ENCODE data around the gene AIG1. TPM values are rescaled to one million over a fixed set of nuclear protein-coding genes. Genes with fewer than 3 reads are reported as not detected.

AIG1 gene
- total RNA-seq, 1 donor from 2014 or later = 14.3 TPM

DNA sequence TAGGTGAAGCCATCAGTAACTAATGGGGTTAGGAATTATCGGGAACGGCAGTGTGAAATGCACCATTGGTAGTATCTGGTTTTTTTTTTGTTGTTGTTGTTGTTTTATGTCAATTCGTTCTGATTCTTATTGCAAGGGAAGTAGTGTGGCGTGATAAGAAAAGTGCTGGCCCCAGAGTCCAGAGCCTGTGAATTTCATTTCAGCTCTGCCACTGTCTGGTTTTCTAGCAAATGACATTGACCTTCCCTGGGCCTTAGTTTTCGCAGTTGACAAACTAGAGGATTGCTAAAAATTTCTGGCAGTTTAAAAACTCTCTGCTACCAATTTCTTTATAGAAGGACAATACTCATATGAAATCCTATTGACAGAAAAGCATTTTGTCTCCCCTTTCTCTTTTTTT, 161.6 kb downstream of the AIG1 start:
- no peak overlapping the region for H3K4me3 Mint-ChIP-seq (ENCODE audit: unreplicated experiment)
- DNase-seq = no peak
- TF ChIP-seq, protein P1, sequence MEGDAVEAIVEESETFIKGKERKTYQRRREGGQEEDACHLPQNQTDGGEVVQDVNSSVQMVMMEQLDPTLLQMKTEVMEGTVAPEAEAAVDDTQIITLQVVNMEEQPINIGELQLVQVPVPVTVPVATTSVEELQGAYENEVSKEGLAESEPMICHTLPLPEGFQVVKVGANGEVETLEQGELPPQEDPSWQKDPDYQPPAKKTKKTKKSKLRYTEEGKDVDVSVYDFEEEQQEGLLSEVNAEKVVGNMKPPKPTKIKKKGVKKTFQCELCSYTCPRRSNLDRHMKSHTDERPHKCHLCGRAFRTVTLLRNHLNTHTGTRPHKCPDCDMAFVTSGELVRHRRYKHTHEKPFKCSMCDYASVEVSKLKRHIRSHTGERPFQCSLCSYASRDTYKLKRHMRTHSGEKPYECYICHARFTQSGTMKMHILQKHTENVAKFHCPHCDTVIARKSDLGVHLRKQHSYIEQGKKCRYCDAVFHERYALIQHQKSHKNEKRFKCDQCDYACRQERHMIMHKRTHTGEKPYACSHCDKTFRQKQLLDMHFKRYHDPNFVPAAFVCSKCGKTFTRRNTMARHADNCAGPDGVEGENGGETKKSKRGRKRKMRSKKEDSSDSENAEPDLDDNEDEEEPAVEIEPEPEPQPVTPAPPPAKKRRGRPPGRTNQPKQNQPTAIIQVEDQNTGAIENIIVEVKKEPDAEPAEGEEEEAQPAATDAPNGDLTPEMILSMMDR (IDR thresholded peaks at IDR 0.05; ENCODE audit: partially characterized antibody, unreplicated experiment) = no peak
- no peaks in the 10 kb centered on the region for H3K9me3 Mint-ChIP-seq (ENCODE audit: unreplicated experiment)
- H3K27me3 Mint-ChIP-seq (ENCODE audit: unreplicated experiment) = peaks cover 2% of the 10 kb centered on the region
- no peak overlapping the region for H3K27ac Mint-ChIP-seq (ENCODE audit: unreplicated experiment)
- H3K4me1 Mint-ChIP-seq (ENCODE audit: low read depth, unreplicated experiment) = peaks cover 3% of the 10 kb centered on the region
- no peaks in the 10 kb centered on the region for H3K36me3 Mint-ChIP-seq (ENCODE audit: unreplicated experiment)

DNA sequence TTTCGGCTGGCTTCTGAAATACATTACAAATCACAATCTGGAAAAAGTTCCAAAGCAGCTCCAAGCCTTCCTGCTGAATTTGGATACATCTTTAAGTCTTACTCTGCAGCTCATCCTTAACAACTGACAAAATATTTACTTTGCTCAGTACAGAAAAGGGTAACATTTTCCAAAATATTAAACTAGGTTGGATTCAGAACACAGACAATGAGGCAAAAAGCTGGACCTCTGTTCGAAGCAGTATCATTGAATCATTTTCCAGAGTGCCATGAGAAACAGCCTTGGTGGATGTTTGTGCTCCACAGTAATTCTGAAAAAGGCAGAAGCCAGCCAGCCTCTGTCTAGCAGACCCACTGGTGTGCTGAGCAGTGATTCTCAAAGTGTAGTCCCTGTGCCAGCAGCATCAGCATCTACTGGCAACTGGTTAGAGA, 162.1 kb downstream of the AIG1 start:
- Mint-ChIP-seq H3K4me3 (ENCODE audit: unreplicated experiment) (no peak overlapping the region), H3K27me3 (ENCODE audit: unreplicated experiment) (peaks cover 2% of the 10 kb centered on the region), H3K36me3 (ENCODE audit: unreplicated experiment) (no peaks in the 10 kb centered on the region), H3K27ac (ENCODE audit: unreplicated experiment) (no peak overlapping the region), H3K4me1 (ENCODE audit: low read depth, unreplicated experiment) (peaks cover 3% of the 10 kb centered on the region), H3K9me3 (ENCODE audit: unreplicated experiment) (no peaks in the 10 kb centered on the region)
- TF ChIP-seq, protein P1 (IDR thresholded peaks at IDR 0.05; ENCODE audit: partially characterized antibody, unreplicated experiment) = no peak
- no peak for DNase-seq

DNA sequence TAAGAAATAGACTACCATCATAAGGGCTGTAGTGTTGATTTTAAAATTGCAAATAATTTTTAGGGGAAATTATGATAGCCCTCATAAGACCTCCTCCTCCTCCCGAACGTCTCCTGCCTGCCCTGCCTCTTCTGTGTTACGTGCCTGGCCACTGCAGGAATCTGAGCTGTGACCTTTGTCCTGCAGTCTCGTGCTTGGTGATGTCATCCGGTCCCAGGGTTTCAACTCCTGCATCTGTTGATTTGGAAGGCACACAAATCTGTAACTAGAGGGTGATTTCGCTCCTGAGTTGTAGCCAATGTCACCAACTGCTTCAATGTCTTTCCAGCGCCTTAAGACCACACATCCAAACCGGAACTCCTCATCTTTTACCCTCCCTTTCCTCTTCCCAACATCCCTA, 163.2 kb downstream of the AIG1 start:
- DNase-seq = peak; percentile 26
- no peaks in the 10 kb centered on the region for H3K9me3 Mint-ChIP-seq (ENCODE audit: unreplicated experiment)
- no peak overlapping the region for H3K4me3 Mint-ChIP-seq (ENCODE audit: unreplicated experiment)
- H3K4me1 Mint-ChIP-seq (ENCODE audit: low read depth, unreplicated experiment) = peaks cover 3% of the 10 kb centered on the region
- peaks cover 2% of the 10 kb centered on the region for H3K27me3 Mint-ChIP-seq (ENCODE audit: unreplicated experiment)
- TF ChIP-seq, protein P1 (IDR thresholded peaks at IDR 0.05; ENCODE audit: partially characterized antibody, unreplicated experiment) = no peak
- no peaks in the 10 kb centered on the region for H3K36me3 Mint-ChIP-seq (ENCODE audit: unreplicated experiment)
- H3K27ac Mint-ChIP-seq (ENCODE audit: unreplicated experiment) = no peak overlapping the region

DNA sequence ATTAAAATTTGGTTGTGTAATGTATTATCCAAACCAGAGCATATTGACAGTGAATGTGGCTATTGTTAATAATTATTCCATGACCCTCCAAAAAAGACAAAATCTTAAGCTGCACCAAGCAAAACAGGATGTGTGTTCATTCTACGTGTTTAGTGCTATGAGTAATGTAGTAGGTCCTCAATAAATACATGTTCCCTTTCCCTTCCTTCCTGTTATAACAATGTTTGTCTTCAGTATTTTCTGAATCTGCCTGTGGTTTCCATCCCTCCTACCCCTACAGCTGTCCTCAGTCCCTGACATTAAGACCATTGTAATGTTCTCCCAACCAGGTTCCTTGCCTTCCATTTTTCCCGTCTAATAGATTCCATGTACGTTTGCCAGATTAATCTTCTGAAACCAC, 163.8 kb downstream of the AIG1 start:
- H3K9me3 Mint-ChIP-seq (ENCODE audit: unreplicated experiment) = no peaks in the 10 kb centered on the region
- no peak for DNase-seq
- H3K4me1 Mint-ChIP-seq (ENCODE audit: low read depth, unreplicated experiment) = peaks cover 3% of the 10 kb centered on the region
- TF ChIP-seq, protein P1 (IDR thresholded peaks at IDR 0.05; ENCODE audit: partially characterized antibody, unreplicated experiment) = no peak
- H3K4me3 Mint-ChIP-seq (ENCODE audit: unreplicated experiment) = no peak overlapping the region
- no peaks in the 10 kb centered on the region for H3K36me3 Mint-ChIP-seq (ENCODE audit: unreplicated experiment)
- no peak overlapping the region for H3K27ac Mint-ChIP-seq (ENCODE audit: unreplicated experiment)
- peaks cover 2% of the 10 kb centered on the region for H3K27me3 Mint-ChIP-seq (ENCODE audit: unreplicated experiment)

DNA sequence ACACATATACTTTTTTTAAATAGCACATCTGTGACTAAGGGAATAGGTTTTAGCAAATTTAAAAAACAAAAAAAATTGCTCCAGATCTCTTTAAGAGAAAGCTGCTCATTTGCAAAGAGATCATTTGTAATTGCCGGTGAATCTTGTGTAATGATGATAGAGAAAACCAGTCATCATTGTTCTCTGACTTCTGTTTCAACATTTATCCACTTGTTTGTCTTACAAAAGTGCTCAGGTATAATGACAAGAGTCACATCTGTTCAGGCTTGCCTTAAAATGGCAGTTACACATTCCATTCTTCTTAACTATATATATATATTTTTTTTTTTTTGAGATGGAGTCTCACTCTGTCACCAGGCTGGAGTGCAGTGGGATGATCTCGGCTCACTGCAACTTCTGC, 165.2 kb downstream of the AIG1 start:
- no peak for DNase-seq
- no peaks in the 10 kb centered on the region for H3K9me3 Mint-ChIP-seq (ENCODE audit: unreplicated experiment)
- no peaks in the 10 kb centered on the region for H3K36me3 Mint-ChIP-seq (ENCODE audit: unreplicated experiment)
- H3K27ac Mint-ChIP-seq (ENCODE audit: unreplicated experiment) = no peak overlapping the region
- peaks cover 3% of the 10 kb centered on the region for H3K4me1 Mint-ChIP-seq (ENCODE audit: low read depth, unreplicated experiment)
- H3K27me3 Mint-ChIP-seq (ENCODE audit: unreplicated experiment) = peaks cover 2% of the 10 kb centered on the region
- H3K4me3 Mint-ChIP-seq (ENCODE audit: unreplicated experiment) = no peak overlapping the region
- TF ChIP-seq, protein P1 (IDR thresholded peaks at IDR 0.05; ENCODE audit: partially characterized antibody, unreplicated experiment) = no peak
